ENCODE measurements around the gene TPSG1.
"Not testable (repeated sequence)": the region's sequence is repeated elsewhere in the genome, so short reads cannot be mapped to it uniquely, and the experiment has no call there.

GRCh38 chr16:1239575-1239974 lies 14.5 kb upstream of the TPSG1 start:
- not testable (repeated sequence) for TF ChIP-seq CTCF (conservative IDR thresholded peaks at IDR 0.05; ENCODE audit: low read length); EZH2phosphoT487 (IDR thresholded peaks at IDR 0.05; ENCODE audit: borderline replicate concordance)

All from Loucy (cell line).